Measurements from ENCODE around the gene OR4D9. TPM values are rescaled to one million over a fixed set of nuclear protein-coding genes. Genes with fewer than 3 reads are reported as not detected.
A peak's percentile ranks its signal among the peaks of the same experiment; 100 is the strongest.
"Not testable (repeated sequence)": the region's sequence is repeated elsewhere in the genome, so short reads cannot be mapped to it uniquely, and the experiment has no call there.

The OR4D9 gene
- total and polyA plus RNA-seq, 4 donors = 0.05 TPM; not detected in 3

GRCh38 chr11:59520741-59521140 is 9.4 kb downstream of the OR4D9 start:
- Histone ChIP-seq H3K36me3 (ENCODE audit: control insufficient read depth, insufficient read depth, low read length) (no peaks in the 10 kb centered on the region), H3K4me1 (ENCODE audit: control insufficient read depth, insufficient read depth, low read length) (no peaks in the 10 kb centered on the region), H3K27ac (ENCODE audit: low read depth, low read length) (no peak overlapping the region), H3K27me3 (ENCODE audit: control insufficient read depth, insufficient read depth, low read length) (no peaks in the 10 kb centered on the region), H3K9me3 (ENCODE audit: control insufficient read depth, insufficient read depth, low read length) (no peaks in the 10 kb centered on the region), H3K4me3 (ENCODE audit: low read depth, low read length) (no peak overlapping the region)
- WGBS (ENCODE audit: insufficient coverage) = 94% methylated on average over 4 of the region's 5 CpGs
- DNase-seq (ENCODE audit: low read depth in 4 of 6, low spot score in 6 of 6) = no peak

- Histone ChIP-seq H3K36me3 (ENCODE audit: control insufficient read depth, insufficient read depth, low read length) (no peaks in the 10 kb centered on the region), H3K27ac (ENCODE audit: low read depth, low read length) (no peak overlapping the region), H3K27me3 (ENCODE audit: control insufficient read depth, insufficient read depth, low read length) (no peaks in the 10 kb centered on the region), H3K4me3 (ENCODE audit: low read depth, low read length) (no peak overlapping the region), H3K9me3 (ENCODE audit: control insufficient read depth, insufficient read depth, low read length) (no peaks in the 10 kb centered on the region), H3K4me1 (ENCODE audit: control insufficient read depth, insufficient read depth, low read length) (no peaks in the 10 kb centered on the region)
- WGBS (ENCODE audit: insufficient coverage) = no CpG with 5 or more reads among the region's 1 CpG
- DNase-seq (ENCODE audit: low read depth in 4 of 6, low spot score in 6 of 6) = no peak
Measured at GRCh38 chr11:59523541-59523940, 12.2 kb downstream of the OR4D9 start.

GRCh38 chr11:59528711-59529110 is 17.4 kb downstream of the OR4D9 start:
- H3K27ac ChIP-seq (ENCODE audit: low read depth, low read length) = no peak overlapping the region
- WGBS (ENCODE audit: insufficient coverage) = 19% methylated on average over 4 of the region's 7 CpGs
- no peaks in the 10 kb centered on the region for H3K27me3 ChIP-seq (ENCODE audit: control insufficient read depth, insufficient read depth, low read length)
- no peak overlapping the region for H3K4me3 ChIP-seq (ENCODE audit: low read depth, low read length)
- H3K36me3 ChIP-seq (ENCODE audit: control insufficient read depth, insufficient read depth, low read length) = no peaks in the 10 kb centered on the region
- H3K4me1 ChIP-seq (ENCODE audit: control insufficient read depth, insufficient read depth, low read length) = no peaks in the 10 kb centered on the region
- H3K9me3 ChIP-seq (ENCODE audit: control insufficient read depth, insufficient read depth, low read length) = no peaks in the 10 kb centered on the region
- DNase-seq (ENCODE audit: low read depth in 4 of 6, low spot score in 6 of 6) = peak in 1 of 6 donors; percentile 49

DNA sequence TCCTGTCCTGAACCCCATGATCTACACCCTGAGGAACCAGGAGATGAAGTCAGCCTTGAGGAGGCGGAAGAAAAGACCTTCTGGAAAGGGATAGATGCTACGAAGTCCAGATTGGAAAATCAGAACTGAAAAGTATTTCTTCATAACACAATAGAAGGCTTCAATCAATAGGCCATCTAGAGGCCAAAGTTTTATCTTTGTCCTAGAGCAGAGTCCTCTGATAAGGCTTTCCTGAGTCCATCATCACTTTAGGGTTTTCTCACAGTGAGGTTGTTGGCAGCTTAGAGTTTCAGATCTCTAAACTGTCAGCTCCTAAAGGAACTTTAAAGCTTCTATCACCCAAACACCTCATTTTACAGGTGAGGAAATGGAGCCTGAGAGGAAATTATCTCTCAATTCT is 21.3 kb downstream of the OR4D9 start:
- Histone ChIP-seq H3K27me3 (ENCODE audit: control insufficient read depth, insufficient read depth, low read length) (no peaks in the 10 kb centered on the region), H3K4me1 (ENCODE audit: control insufficient read depth, insufficient read depth, low read length) (no peaks in the 10 kb centered on the region), H3K9me3 (ENCODE audit: control insufficient read depth, insufficient read depth, low read length) (no peaks in the 10 kb centered on the region), H3K36me3 (ENCODE audit: control insufficient read depth, insufficient read depth, low read length) (no peaks in the 10 kb centered on the region), H3K4me3 (ENCODE audit: low read depth, low read length) (no peak overlapping the region), H3K27ac (ENCODE audit: low read depth, low read length) (no peak overlapping the region)
- WGBS (ENCODE audit: insufficient coverage) = no CpG with 5 or more reads among the region's 2 CpGs
- no peak for DNase-seq (ENCODE audit: low read depth in 4 of 6, low spot score in 6 of 6)

- WGBS (ENCODE audit: insufficient coverage) = 75% methylated on average over 1 of the region's 1 CpG
- no peak for DNase-seq (ENCODE audit: low read depth in 4 of 6, low spot score in 6 of 6)
- Histone ChIP-seq H3K27ac (ENCODE audit: low read depth, low read length) (no peak overlapping the region), H3K4me1 (ENCODE audit: control insufficient read depth, insufficient read depth, low read length) (no peaks in the 10 kb centered on the region), H3K9me3 (ENCODE audit: control insufficient read depth, insufficient read depth, low read length) (no peaks in the 10 kb centered on the region), H3K4me3 (ENCODE audit: low read depth, low read length) (no peak overlapping the region), H3K36me3 (ENCODE audit: control insufficient read depth, insufficient read depth, low read length) (no peaks in the 10 kb centered on the region), H3K27me3 (ENCODE audit: control insufficient read depth, insufficient read depth, low read length) (no peaks in the 10 kb centered on the region)
Measured at GRCh38 chr11:59534676-59535075, 23.3 kb downstream of the OR4D9 start.

GRCh38 chr11:59542142-59542810 is 30.9 kb downstream of the OR4D9 start:
- Histone ChIP-seq H3K36me3 (ENCODE audit: control insufficient read depth, insufficient read depth, low read length) (no peaks in the 10 kb centered on the region), H3K27ac (ENCODE audit: low read depth, low read length) (no peak overlapping the region), H3K9me3 (ENCODE audit: control insufficient read depth, insufficient read depth, low read length) (no peaks in the 10 kb centered on the region), H3K27me3 (ENCODE audit: control insufficient read depth, insufficient read depth, low read length) (no peaks in the 10 kb centered on the region), H3K4me3 (ENCODE audit: low read depth, low read length) (no peak overlapping the region), H3K4me1 (ENCODE audit: control insufficient read depth, insufficient read depth, low read length) (no peaks in the 10 kb centered on the region)
- DNase-seq (ENCODE audit: low read depth in 4 of 6, low spot score in 6 of 6) = no peak
- 93% methylated on average over 2 of the region's 3 CpGs for WGBS (ENCODE audit: insufficient coverage)

DNA sequence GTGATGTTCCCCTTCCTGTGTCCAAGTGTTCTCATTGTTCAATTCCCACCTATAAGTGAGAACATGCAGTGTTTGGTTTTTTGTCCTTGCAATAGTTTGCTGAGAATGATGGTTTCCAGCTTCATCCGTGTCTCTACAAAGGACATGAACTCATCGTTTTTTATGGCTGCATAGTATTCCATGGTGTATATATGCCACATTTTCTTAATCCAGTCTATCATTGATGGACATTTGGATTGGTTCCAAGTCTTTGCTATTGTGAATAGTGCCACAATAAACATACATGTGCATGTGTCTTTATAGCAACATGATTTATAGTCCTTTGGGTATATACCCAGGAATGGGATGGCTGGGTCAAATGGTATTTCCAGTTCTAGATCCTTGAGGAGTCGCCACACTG is 32.4 kb downstream of the OR4D9 start:
- not testable (repeated sequence) for H3K9me3 ChIP-seq (ENCODE audit: control insufficient read depth, insufficient read depth, low read length); DNase-seq (ENCODE audit: low read depth in 4 of 6, low spot score in 6 of 6); H3K36me3 ChIP-seq (ENCODE audit: control insufficient read depth, insufficient read depth, low read length); H3K4me1 ChIP-seq (ENCODE audit: control insufficient read depth, insufficient read depth, low read length); H3K4me3 ChIP-seq (ENCODE audit: low read depth, low read length); H3K27me3 ChIP-seq (ENCODE audit: control insufficient read depth, insufficient read depth, low read length); H3K27ac ChIP-seq (ENCODE audit: low read depth, low read length)
- no CpG with 5 or more reads among the region's 3 CpGs for WGBS (ENCODE audit: insufficient coverage)

GRCh38 chr11:59544869-59545178 is 33.5 kb downstream of the OR4D9 start:
- no peak for DNase-seq (ENCODE audit: low read depth in 4 of 6, low spot score in 6 of 6)
- WGBS (ENCODE audit: insufficient coverage) = 96% methylated on average over 3 of the region's 3 CpGs
- no peaks in the 10 kb centered on the region for H3K36me3 ChIP-seq (ENCODE audit: control insufficient read depth, insufficient read depth, low read length)
- H3K27me3 ChIP-seq (ENCODE audit: control insufficient read depth, insufficient read depth, low read length) = no peaks in the 10 kb centered on the region
- no peak overlapping the region for H3K27ac ChIP-seq (ENCODE audit: low read depth, low read length)
- no peak overlapping the region for H3K4me3 ChIP-seq (ENCODE audit: low read depth, low read length)
- peaks cover under 1% of the 10 kb centered on the region for H3K4me1 ChIP-seq (ENCODE audit: control insufficient read depth, insufficient read depth, low read length)
- no peaks in the 10 kb centered on the region for H3K9me3 ChIP-seq (ENCODE audit: control insufficient read depth, insufficient read depth, low read length)

DNA sequence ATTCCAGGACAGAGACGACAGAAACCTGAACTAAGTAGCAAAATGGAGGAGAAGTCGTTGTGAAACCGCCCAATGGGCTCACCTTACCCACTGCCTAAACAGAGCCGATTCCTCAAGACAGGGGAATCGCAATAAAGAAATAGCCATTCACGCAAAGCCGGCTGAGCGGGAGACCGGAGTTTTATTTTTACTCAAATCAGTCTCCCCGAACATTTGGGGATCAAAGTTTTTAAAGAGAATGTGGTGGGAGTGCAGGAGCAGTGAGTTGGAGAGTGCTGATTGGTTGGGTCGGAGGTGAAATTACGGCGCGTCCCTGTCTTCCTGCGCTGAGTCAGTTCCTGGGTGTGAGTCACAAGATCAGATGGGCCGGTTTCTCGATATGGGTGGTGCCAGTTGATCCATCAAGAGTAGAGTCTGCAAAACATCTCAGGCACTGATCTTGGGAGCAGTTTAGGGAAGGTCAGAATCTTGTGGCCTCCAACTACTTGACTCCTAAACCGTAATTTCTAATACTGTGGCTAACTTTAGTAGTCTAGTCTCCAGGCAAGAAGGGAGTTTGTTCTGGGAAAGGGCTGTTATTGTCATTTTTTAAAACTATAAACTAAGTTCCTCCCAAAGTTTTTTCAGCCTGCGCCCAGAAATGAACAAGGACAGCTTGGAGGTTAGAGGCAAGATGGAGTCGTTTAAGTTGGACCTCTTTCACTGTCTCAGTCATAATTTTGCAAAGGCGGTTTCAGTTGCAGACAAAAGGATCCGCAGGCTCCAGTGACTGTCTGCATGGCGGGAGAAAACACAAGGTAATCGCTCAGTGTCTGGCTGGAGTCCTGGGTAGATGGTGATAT is 34.1 kb downstream of the OR4D9 start:
- Histone ChIP-seq H3K27ac (ENCODE audit: low read depth, low read length) (no peak overlapping the region), H3K36me3 (ENCODE audit: control insufficient read depth, insufficient read depth, low read length) (no peaks in the 10 kb centered on the region), H3K27me3 (ENCODE audit: control insufficient read depth, insufficient read depth, low read length) (no peaks in the 10 kb centered on the region), H3K4me3 (ENCODE audit: low read depth, low read length) (no peak overlapping the region), H3K9me3 (ENCODE audit: control insufficient read depth, insufficient read depth, low read length) (no peaks in the 10 kb centered on the region), H3K4me1 (ENCODE audit: control insufficient read depth, insufficient read depth, low read length) (peaks cover 5% of the 10 kb centered on the region)
- WGBS (ENCODE audit: insufficient coverage) = 90% methylated on average over 17 of the region's 24 CpGs
- no peak for DNase-seq (ENCODE audit: low read depth in 4 of 6, low spot score in 6 of 6)
